Activated naive CD8-positive, alpha-beta T cell treated with anti-CD3 and anti-CD28 coated beads, Interleukin-2, amount 50 U/mL, for 24 hours (primary cell): ENCODE measurements around the gene PRPSAP2.
"Not testable (repeated sequence)": the region's sequence is repeated elsewhere in the genome, so short reads cannot be mapped to it uniquely, and the experiment has no call there.

Experiments used
- ATAC-seq: fragments of 150-1000 bp; cut with Tn5 transposase; one replicate; pipeline ENCODE4 v1.10.0; 2021
- DNase-seq: peaks from one replicate; pipeline ENCODE4 v3.0.0; 2021
- H3K27ac Mint-ChIP-seq: one replicate; pipeline ENCODE4 v1.8.0; 2021; ENCODE audit warnings: mild to moderate bottlenecking, mixed read lengths
- H3K27me3 Mint-ChIP-seq: one replicate; pipeline ENCODE4 v1.8.0; 2021; ENCODE audit warnings: mixed read lengths
- H3K36me3 Mint-ChIP-seq: one replicate; pipeline ENCODE4 v1.8.0; 2021; ENCODE audit warnings: low read depth, mixed read lengths
- H3K4me1 Mint-ChIP-seq: one replicate; pipeline ENCODE4 v1.8.0; 2021; ENCODE audit warnings: mixed read lengths
- H3K4me3 Mint-ChIP-seq: one replicate; pipeline ENCODE4 v1.8.0; 2021; ENCODE audit warnings: mild to moderate bottlenecking, moderate library complexity, mixed read lengths
- H3K9me3 Mint-ChIP-seq: one replicate; pipeline ENCODE4 v1.8.0; 2021; ENCODE audit warnings: mixed read lengths

PRPSAP2 gene, protein sequence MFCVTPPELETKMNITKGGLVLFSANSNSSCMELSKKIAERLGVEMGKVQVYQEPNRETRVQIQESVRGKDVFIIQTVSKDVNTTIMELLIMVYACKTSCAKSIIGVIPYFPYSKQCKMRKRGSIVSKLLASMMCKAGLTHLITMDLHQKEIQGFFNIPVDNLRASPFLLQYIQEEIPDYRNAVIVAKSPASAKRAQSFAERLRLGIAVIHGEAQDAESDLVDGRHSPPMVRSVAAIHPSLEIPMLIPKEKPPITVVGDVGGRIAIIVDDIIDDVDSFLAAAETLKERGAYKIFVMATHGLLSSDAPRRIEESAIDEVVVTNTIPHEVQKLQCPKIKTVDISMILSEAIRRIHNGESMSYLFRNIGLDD

GRCh38 chr17:18857864-18858566 lies at the start of gene PRPSAP2:
TSS of gene PRPSAP2 (plus strand) at chr17:18858131. CDS start at chr17:18865834, 7,703 bp downstream.
- Mint-ChIP-seq H3K36me3 (peaks cover 2% of the 10 kb centered on the region), H3K4me1 (peaks cover 56% of the 10 kb centered on the region), H3K27ac (peak within 1 kb of the TSS; percentile 81), H3K4me3 (peak within 1 kb of the TSS; percentile 89), H3K9me3 (no peaks in the 10 kb centered on the region), H3K27me3 (no peaks in the 10 kb centered on the region)
- DNase-seq (peak; percentile 95), ATAC-seq (peak; percentile 58)

DNA sequence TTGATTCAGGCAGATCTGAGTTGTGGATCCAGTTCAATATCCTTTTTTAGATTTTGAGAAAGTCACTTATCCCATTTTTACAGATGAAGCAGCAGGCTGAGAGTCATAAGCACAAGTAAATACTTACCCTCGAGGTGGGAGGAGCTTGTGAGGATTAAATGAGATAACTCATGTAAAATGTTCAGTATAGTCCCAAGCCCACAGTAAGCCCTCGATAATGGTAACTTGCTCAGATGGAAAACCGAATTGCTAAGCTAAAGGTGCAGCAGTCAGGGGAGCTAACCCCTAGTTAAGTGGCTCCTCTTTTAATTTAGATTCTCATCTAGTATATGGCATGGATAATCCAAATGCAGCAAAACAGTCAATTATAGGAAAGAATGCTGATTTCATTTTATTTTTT lies 42.0 kb upstream of the PRPSAP2 start:
- H3K27me3 Mint-ChIP-seq, H3K36me3 Mint-ChIP-seq, H3K4me1 Mint-ChIP-seq, H3K9me3 Mint-ChIP-seq, DNase-seq, ATAC-seq, H3K27ac Mint-ChIP-seq, H3K4me3 Mint-ChIP-seq: not testable (repeated sequence)

DNA sequence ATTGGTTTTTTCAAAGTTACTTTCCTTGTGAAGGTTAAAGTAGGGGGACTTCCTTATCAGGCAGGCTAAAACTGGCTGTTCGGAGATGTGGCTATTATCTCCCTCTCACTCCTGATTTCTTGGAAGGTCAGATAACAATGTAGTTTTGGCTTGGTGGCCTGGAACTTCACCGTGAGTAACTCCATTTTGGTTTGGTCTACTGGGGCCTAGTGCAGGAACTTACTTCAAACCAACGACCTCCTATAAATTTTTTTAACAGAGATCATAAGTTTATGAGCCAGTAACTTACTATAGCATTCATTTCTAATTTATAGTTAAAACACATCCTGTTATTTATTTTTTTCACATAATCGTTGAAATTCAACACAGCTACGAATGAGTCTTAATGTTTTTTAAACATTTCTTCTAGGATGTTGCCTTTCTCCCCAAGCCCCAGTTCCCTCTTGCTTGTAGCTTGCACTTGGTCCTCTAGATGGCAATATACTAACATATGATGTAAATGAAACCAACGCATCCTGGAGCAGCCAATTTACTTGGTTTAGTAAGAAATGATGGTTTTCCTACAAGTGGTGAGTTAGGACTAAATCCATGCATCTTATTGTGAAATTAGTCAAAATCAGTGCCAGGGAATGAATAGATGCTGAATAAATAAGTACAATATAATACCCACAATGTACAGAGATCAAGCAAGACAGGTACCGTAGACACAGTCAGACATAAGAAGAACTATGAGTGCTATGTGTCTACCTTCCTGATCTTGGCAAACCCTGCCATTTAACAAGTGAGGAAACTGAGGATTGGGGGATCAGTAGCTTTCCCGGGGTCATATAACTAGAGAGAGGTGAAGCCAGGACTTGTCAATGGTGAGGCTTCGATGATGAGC lies 41.2 kb upstream of the PRPSAP2 start:
- not testable (repeated sequence) for H3K9me3 Mint-ChIP-seq, H3K27ac Mint-ChIP-seq, H3K36me3 Mint-ChIP-seq, H3K4me3 Mint-ChIP-seq, H3K27me3 Mint-ChIP-seq, H3K4me1 Mint-ChIP-seq
- DNase-seq (peak; percentile 16), ATAC-seq (peak; percentile 61)

DNA sequence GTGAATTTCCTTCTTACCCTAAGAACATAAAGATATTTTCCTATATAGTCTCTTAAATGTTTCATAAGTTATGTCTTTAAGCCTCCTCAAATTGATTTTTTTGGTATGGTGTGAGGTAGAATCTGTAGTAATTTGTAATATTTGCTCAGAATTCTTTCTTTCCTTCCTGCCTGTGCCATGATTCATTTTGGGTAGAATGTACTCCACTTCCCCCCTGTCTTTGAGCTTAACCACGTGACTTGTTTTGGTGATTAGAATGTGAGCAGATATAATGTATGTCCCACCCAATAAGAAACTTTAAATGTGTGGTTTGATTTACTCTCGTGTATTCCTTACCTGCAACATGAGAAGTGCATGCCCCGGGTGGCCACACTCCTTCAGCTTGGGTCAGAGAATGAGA lies 36.5 kb upstream of the PRPSAP2 start:
- H3K27ac Mint-ChIP-seq, H3K27me3 Mint-ChIP-seq, H3K4me3 Mint-ChIP-seq, H3K4me1 Mint-ChIP-seq, ATAC-seq, H3K9me3 Mint-ChIP-seq, H3K36me3 Mint-ChIP-seq, DNase-seq: not testable (repeated sequence)

DNA sequence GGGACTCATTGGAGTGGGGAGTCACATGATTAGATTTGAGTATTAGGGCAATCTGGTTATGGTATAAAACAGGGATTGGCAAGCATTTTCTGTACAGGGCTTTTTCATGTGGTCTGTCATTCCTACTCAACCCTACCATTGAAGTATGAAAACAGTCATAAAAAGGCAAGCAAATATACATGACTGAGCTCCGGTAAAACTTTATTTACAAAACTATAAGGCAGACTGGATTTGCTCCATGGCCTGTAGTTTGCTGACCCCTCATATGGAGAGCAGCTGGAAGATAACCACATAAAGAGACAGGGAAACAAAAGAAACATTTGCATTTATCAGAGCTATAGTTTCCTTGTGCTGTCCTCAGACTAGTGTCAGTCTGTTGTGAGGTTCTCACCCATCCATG lies 30.3 kb upstream of the PRPSAP2 start:
- not testable (repeated sequence) for H3K27ac Mint-ChIP-seq, H3K27me3 Mint-ChIP-seq, H3K4me3 Mint-ChIP-seq, H3K9me3 Mint-ChIP-seq, H3K36me3 Mint-ChIP-seq, H3K4me1 Mint-ChIP-seq, ATAC-seq, DNase-seq

- no peaks in the 10 kb centered on the region for H3K4me1 Mint-ChIP-seq
- H3K36me3 Mint-ChIP-seq, result no peaks in the 10 kb centered on the region
- ATAC-seq (no peak), DNase-seq (no peak)
- H3K4me3 Mint-ChIP-seq, result no peak overlapping the region
- H3K27ac Mint-ChIP-seq, result no peak overlapping the region
- H3K9me3 Mint-ChIP-seq, result no peaks in the 10 kb centered on the region
- no peaks in the 10 kb centered on the region for H3K27me3 Mint-ChIP-seq
These were observed 9.4 kb upstream of the PRPSAP2 start for GRCh38 chr17:18848501-18848900.

DNA sequence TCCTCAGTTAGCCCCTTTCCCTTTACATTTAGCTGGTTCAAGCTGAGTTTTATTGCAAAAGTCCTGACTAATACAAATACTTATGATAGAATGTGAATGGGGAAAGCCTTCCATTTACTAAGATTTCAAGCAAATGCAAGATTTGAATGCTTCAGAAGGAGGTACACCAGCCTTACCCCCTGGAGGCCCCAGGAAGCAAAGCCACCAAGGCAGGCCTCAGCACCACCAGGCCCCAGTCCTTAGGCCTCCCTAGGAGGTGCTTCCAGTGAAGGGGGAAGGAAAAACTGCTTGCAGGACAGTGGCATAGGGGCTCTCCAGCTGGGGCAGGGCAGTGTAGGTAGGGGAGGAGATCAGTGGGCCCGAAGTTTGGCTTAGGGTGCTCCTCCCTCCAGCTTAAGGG lies 7.3 kb upstream of the PRPSAP2 start:
- H3K36me3 Mint-ChIP-seq, result no peaks in the 10 kb centered on the region
- H3K4me1 Mint-ChIP-seq, result peaks cover 8% of the 10 kb centered on the region
- H3K27ac Mint-ChIP-seq, result no peak overlapping the region
- DNase-seq (no peak), ATAC-seq (no peak)
- no peaks in the 10 kb centered on the region for H3K27me3 Mint-ChIP-seq
- H3K4me3 Mint-ChIP-seq, result no peak overlapping the region
- no peaks in the 10 kb centered on the region for H3K9me3 Mint-ChIP-seq

DNA sequence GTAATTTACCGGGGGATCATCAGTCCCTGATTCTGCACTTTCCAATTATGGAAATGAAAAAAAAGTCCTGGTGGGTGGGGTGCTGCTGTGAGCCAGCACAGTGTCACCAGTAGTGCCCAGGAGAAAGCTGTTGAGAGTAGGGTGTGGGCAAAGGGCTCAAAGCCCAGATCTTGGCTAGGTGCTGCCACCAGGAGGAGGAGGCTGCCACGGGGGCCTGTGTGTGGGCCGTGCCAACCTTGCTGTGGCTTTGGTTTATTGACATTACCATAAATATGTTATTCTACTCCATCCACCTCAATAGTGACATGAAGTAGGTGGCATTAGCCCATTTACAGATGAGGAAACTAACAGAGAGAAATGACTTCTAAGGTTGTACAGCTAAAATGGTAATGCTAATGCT lies 6.7 kb upstream of the PRPSAP2 start:
- no peak overlapping the region for H3K4me3 Mint-ChIP-seq
- DNase-seq (no peak), ATAC-seq (no peak)
- H3K27me3 Mint-ChIP-seq, result no peaks in the 10 kb centered on the region
- peaks cover 12% of the 10 kb centered on the region for H3K4me1 Mint-ChIP-seq
- no peaks in the 10 kb centered on the region for H3K9me3 Mint-ChIP-seq
- no peak overlapping the region for H3K27ac Mint-ChIP-seq
- no peaks in the 10 kb centered on the region for H3K36me3 Mint-ChIP-seq

- ATAC-seq (no peak), DNase-seq (no peak)
- Mint-ChIP-seq H3K4me1 (peaks cover 34% of the 10 kb centered on the region), H3K27ac (no peak overlapping the region), H3K9me3 (no peaks in the 10 kb centered on the region), H3K4me3 (peak overlapping the region; percentile 91), H3K27me3 (no peaks in the 10 kb centered on the region), H3K36me3 (no peaks in the 10 kb centered on the region)
These were observed 3.0 kb upstream of the PRPSAP2 start for GRCh38 chr17:18854956-18855355.

DNA sequence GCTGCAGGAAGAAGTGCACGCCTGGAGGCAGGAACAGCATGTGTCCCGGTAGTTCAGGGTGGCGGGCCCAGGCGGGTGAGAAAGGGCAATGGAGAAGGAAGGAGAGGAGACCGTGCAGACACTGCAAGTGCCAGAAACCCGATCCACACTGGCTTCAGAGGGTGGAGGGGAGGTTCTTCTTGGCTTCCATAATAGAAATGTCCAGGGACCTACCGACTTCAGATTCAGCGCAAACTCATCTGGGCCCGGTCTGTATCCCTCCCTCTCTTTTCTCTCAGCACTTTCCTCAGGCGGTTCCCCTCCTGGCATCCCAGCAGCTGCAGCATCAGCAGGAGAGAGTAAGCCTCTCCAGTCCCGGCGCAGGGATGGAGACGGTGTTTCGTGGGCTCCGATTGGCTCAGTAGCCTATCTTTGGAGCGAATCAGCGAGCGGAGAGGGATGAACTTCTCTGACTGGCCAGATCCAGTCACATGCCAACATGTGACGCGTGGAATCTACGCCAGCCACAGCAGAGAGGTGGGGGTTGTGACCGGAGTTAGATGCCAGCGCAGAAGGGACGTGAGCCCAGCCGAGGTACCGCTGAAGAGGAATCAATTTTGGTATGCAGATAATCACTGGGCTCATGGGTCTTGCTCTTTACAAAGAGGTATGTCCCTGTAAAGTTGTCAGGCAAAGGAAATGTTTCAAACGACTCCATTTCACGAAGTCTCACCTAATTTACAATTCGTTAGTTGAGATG lies 1.9 kb upstream of the PRPSAP2 start:
- peak; percentile 93 for ATAC-seq
- peak; percentile 84 for DNase-seq
- peak overlapping the region; percentile 88 for H3K27ac Mint-ChIP-seq
- no peaks in the 10 kb centered on the region for H3K27me3 Mint-ChIP-seq
- H3K9me3 Mint-ChIP-seq, result no peaks in the 10 kb centered on the region
- H3K36me3 Mint-ChIP-seq, result no peaks in the 10 kb centered on the region
- H3K4me3 Mint-ChIP-seq, result peak overlapping the region; percentile 91
- peaks cover 45% of the 10 kb centered on the region for H3K4me1 Mint-ChIP-seq

GRCh38 chr17:18856570-18856915 lies 1.4 kb upstream of the PRPSAP2 start:
- Mint-ChIP-seq H3K4me1 (peaks cover 48% of the 10 kb centered on the region), H3K4me3 (peak overlapping the region; percentile 91), H3K9me3 (no peaks in the 10 kb centered on the region), H3K27ac (peak overlapping the region; percentile 88), H3K36me3 (no peaks in the 10 kb centered on the region), H3K27me3 (no peaks in the 10 kb centered on the region)
- ATAC-seq (no peak), DNase-seq (no peak)

- ATAC-seq (no peak), DNase-seq (no peak)
- H3K4me1 Mint-ChIP-seq, result peaks cover 56% of the 10 kb centered on the region
- peaks cover 2% of the 10 kb centered on the region for H3K36me3 Mint-ChIP-seq
- H3K9me3 Mint-ChIP-seq, result no peaks in the 10 kb centered on the region
- peak overlapping the region; percentile 89 for H3K4me3 Mint-ChIP-seq
- no peaks in the 10 kb centered on the region for H3K27me3 Mint-ChIP-seq
- H3K27ac Mint-ChIP-seq, result peak overlapping the region; percentile 81
These were observed 775 bp downstream of the PRPSAP2 start for GRCh38 chr17:18858567-18859245.

DNA sequence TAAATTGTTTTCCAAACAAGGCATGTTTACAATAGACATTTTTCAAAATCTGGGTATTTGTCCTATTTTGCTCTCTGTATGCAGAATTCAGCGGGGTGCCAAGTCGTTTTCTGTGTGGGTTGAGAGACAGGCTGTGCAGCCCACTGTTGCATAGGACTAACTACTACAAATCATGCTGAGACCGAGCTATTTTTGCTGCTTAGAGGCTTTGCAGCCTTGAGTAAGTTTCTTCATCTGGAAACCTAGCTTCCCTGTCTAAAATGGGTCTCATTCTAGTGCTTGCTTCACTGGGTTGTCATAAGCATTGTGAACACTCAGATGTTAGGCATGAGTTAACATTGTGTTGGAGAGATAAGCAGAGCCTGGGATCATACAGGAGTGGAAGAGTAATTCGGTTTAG lies 1.3 kb downstream of the PRPSAP2 start:
- Mint-ChIP-seq H3K4me3 (peak overlapping the region; percentile 89), H3K36me3 (peaks cover 2% of the 10 kb centered on the region), H3K9me3 (no peaks in the 10 kb centered on the region), H3K4me1 (peaks cover 56% of the 10 kb centered on the region), H3K27me3 (no peaks in the 10 kb centered on the region), H3K27ac (peak overlapping the region; percentile 81)
- DNase-seq (no peak), ATAC-seq (no peak)
